Body of pancreas (tissue), 4 donors: ENCODE data around the gene TANC1. TPM values are rescaled to one million over a fixed set of nuclear protein-coding genes. Genes with fewer than 3 reads are reported as not detected.

Experiments used
- ATAC-seq: fragments of 150-250 bp; one replicate; pipeline ENCODE4 v1.9.1; 2016
- DNase-seq, 4 donors: peaks; one replicate each; pipeline ENCODE4 v3.0.0-alpha.2; 2019
- H3K27ac ChIP-seq, 4 donors: fragments of 200-600 bp; sonication (generic); 1 replicate in 3 of 4; 2 replicates in 1 of 4; pipeline versions ENCODE4 v1.5.1 to v1.6.1; 2016 to 2019; ENCODE audit warnings: mild to moderate bottlenecking in 1 of 4, mixed read lengths in 1 of 4, moderate library complexity in 1 of 4
- H3K27me3 ChIP-seq, 2 donors: fragments of 200-600 bp; sonication (generic); one replicate each; pipeline ENCODE4 v1.6.0; 2016; ENCODE audit warnings: mild to moderate bottlenecking in 1 of 2
- H3K36me3 ChIP-seq, 2 donors: fragments of 200-600 bp; sonication (generic); replicated peaks in 1 of 2; 2 replicates each; pipeline ENCODE4 v1.5.1; 2016; ENCODE audit warnings: low read depth in 2 of 2; ENCODE audit not compliant: insufficient read depth in 1 of 2
- H3K4me1 ChIP-seq: fragments of 200-600 bp; sonication (generic); one replicate; pipeline ENCODE4 v1.6.0; 2016
- H3K4me3 ChIP-seq, 2 donors: fragments of 200-600 bp; sonication (generic); 1 replicate in 1 of 2; 2 replicates in 1 of 2; pipeline ENCODE4 v1.5.1; 2016 to 2019
- H3K9me3 ChIP-seq, 3 donors: fragments of 200-600 bp; sonication (generic); 1 replicate in 2 of 3; 2 replicates in 1 of 3; pipeline ENCODE4 v1.5.1; 2016
- POLR2A ChIP-seq, 3 donors: fragments of 450-650 bp; IDR thresholded peaks; one replicate each; pipeline ENCODE4 v1.6.1; 2016; ENCODE audit warnings: antibody characterized with exemption in 3 of 3, mild to moderate bottlenecking in 2 of 3
- WGBS, 2 donors: methylation state at CpG; one replicate each; pipeline ENCODE4 v1.1.5; 2017; 5-methylcytosine and 5-hydroxymethylcytosine counted together
- intact Hi-C: fragments of 100-400 bp; cut with DNase I; formaldehyde crosslinking; loops from one replicate; pipeline ENCODE4 v1.15.1; 2023
- total RNA-seq, 2 donors: library from RNA; depleted of rRNA; stranded (reverse); fragments of >200 nt; gene quantifications; one replicate each; pipeline ENCODE4 v1.1.0, GENCODE V29; 2016
- TF ChIP-seq, protein P1 (sequence below), 7 experiments: fragments of 450-650 bp in 4 of 7; fragments of 200-600 bp in 3 of 7; sonication (generic) in 3 of 7; IDR thresholded peaks; one replicate each; pipeline ENCODE4 v1.5.1; 2016 to 2019; ENCODE audit warnings: antibody characterized with exemption in 7 of 7

Gene TANC1
- total RNA-seq, 2 donors from 2014 or later: 23.1 to 23.3 TPM

DNA sequence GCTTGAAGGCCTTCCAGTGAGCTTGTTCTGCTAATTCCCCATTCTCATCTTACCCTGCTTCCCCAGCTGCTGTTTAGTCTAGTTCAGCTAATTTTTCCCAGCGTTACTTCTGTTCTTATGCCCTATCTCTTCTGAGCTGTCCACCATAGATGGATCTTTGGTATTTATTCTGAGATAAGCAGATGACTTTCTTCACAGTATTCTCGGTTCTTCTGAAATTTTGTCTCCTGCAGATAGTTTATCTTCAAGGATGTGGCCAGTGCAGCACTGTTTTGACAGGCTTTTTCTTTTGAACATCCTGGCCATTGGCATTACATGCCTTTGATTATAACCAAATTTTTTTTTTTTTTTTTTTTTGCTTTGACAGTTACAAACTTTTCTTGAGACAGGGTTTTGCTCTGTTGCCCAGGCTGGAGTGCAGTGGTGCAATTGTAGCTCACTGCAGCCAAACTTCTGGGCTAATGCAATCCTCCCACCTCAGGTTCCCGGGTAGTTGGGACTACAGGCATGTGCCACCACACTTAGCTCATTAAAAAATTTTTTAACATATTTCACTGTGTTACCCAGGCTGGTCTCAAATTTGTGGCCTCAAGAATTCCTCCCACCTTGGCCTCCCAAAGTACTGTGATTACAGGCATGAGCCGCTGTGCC, 183.8 kb downstream of the TANC1 start:
- H3K36me3 ChIP-seq: no peaks in the 10 kb centered on the region
- WGBS, 2 donors: 38 to 46% methylated on average over 4 of the region's 4 CpGs
- DNase-seq (no peak), ATAC-seq (no peak)
- TF ChIP-seq, protein P1, sequence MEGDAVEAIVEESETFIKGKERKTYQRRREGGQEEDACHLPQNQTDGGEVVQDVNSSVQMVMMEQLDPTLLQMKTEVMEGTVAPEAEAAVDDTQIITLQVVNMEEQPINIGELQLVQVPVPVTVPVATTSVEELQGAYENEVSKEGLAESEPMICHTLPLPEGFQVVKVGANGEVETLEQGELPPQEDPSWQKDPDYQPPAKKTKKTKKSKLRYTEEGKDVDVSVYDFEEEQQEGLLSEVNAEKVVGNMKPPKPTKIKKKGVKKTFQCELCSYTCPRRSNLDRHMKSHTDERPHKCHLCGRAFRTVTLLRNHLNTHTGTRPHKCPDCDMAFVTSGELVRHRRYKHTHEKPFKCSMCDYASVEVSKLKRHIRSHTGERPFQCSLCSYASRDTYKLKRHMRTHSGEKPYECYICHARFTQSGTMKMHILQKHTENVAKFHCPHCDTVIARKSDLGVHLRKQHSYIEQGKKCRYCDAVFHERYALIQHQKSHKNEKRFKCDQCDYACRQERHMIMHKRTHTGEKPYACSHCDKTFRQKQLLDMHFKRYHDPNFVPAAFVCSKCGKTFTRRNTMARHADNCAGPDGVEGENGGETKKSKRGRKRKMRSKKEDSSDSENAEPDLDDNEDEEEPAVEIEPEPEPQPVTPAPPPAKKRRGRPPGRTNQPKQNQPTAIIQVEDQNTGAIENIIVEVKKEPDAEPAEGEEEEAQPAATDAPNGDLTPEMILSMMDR (IDR thresholded peaks at IDR 0.05): no peak
- no peak for TF ChIP-seq POLR2A (IDR thresholded peaks at IDR 0.05)
- no peaks in the 10 kb centered on the region for H3K9me3 ChIP-seq
- H3K4me3 ChIP-seq: no peak overlapping the region
- peaks cover 81% of the 10 kb centered on the region for H3K4me1 ChIP-seq
- intact Hi-C loops: no loop called here
- H3K27me3 ChIP-seq: no peaks in the 10 kb centered on the region
- peak overlapping the region in 3 of 4 donors; percentile 65 to 82 (median 71) for H3K27ac ChIP-seq

DNA sequence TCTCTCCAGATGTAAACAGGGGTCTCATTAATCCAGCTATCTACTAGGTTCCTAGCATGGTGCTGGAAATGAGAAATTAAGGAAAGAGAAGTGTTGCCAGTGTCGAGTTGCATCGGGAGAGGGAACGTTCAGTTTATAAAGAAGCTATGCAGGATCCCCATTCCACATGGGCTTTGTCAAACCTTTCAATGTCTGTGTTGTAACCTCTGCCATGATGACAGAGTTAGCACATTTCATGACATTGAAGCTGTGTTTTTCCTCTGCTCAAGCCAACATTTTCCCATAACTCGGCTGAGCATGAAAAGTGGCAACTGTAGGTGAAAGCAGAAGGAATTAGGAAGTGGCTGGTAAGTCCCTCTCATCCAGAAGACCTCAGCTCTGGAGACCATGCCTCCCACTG, 184.6 kb downstream of the TANC1 start:
- ATAC-seq (no peak), DNase-seq (no peak)
- no peak for TF ChIP-seq POLR2A (IDR thresholded peaks at IDR 0.05)
- TF ChIP-seq, protein P1 (IDR thresholded peaks at IDR 0.05): no peak
- intact Hi-C loops: no loop called here
- 58 to 66% methylated on average over 4 of the region's 4 CpGs for WGBS, 2 donors
- Histone ChIP-seq H3K4me1 (peaks cover 80% of the 10 kb centered on the region), H3K9me3 (no peaks in the 10 kb centered on the region), H3K36me3 (no peaks in the 10 kb centered on the region), H3K4me3 (no peak overlapping the region), H3K27me3 (no peaks in the 10 kb centered on the region), H3K27ac (peak overlapping the region in 3 of 4 donors; percentile 65 to 82 (median 71))

DNA sequence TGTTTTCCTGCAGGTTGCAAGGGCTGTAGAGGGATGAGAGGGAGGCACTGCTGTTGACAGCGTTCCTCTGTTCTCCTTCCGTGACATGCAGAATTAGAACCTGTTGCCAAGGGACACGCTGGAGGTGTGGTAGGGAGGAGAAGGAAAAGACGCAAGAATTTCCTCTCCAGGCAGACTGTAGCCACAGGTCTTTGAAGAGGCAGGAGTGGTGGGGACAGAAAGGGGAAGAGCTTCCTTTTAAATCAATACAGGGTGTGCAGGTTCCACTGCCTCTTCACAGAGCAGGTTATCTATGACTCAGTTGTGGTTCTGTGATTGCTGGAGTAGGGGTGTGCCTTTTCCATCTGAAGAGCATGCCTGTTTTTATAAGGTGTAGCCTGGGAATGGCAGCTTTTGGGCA, 185.0 kb downstream of the TANC1 start:
- no peak for TF ChIP-seq POLR2A (IDR thresholded peaks at IDR 0.05)
- TF ChIP-seq, protein P1 (IDR thresholded peaks at IDR 0.05): no peak
- ATAC-seq (no peak), DNase-seq (no peak)
- H3K4me3 ChIP-seq: no peak overlapping the region
- H3K36me3 ChIP-seq: no peaks in the 10 kb centered on the region
- H3K27ac ChIP-seq: peak overlapping the region in 3 of 4 donors; percentile 65 to 82 (median 71)
- no peaks in the 10 kb centered on the region for H3K9me3 ChIP-seq
- intact Hi-C loops: no loop called here
- peaks cover 80% of the 10 kb centered on the region for H3K4me1 ChIP-seq
- no peaks in the 10 kb centered on the region for H3K27me3 ChIP-seq
- 58 to 59% methylated on average over 4 of the region's 4 CpGs for WGBS, 2 donors

DNA sequence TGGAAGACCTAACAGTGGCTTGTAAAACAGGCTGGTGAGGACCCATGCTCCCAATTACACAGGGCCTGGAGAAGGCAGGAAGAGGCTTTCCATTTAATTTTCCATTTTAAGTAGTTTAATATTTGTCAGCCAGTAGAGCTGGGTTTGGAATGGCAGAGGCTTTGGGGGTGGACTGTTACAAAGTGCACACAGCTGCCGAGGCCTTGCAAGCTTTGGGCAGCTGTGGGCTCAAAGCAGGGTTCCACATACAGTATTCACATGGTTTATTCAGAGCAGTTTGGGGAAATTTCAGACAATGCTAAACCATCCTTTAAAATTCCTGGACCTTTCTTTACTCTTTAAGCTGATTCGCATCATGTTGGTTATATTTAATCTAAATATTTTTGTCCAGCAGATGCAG, 185.5 kb downstream of the TANC1 start:
- 64 to 85% methylated on average over 2 of the region's 2 CpGs for WGBS, 2 donors

More for the DNA sequence above, 185.5 kb downstream of the TANC1 start:
- Histone ChIP-seq H3K27me3 (no peaks in the 10 kb centered on the region), H3K4me1 (peaks cover 80% of the 10 kb centered on the region), H3K36me3 (no peaks in the 10 kb centered on the region), H3K4me3 (no peak overlapping the region), H3K9me3 (no peaks in the 10 kb centered on the region), H3K27ac (peak overlapping the region in 3 of 4 donors; percentile 60 to 82 (median 65))
- DNase-seq: no peak
- ATAC-seq: no peak
- TF ChIP-seq POLR2A (IDR thresholded peaks at IDR 0.05): no peak
- TF ChIP-seq, protein P1 (IDR thresholded peaks at IDR 0.05): no peak
- intact Hi-C loops: no loop called here
